B cell (primary cell): ENCODE results near the gene PTPRN2.
"Not testable (repeated sequence)": the region's sequence is repeated elsewhere in the genome, so short reads cannot be mapped to it uniquely, and the experiment has no call there.

Experiments used
- EZH2 ChIP-seq: IDR thresholded peaks from 2 replicates; pipeline ENCODE4 v1.6.1; 2012; ENCODE audit warnings: borderline replicate concordance, low read depth, mild to moderate bottlenecking, moderate library complexity, low read length; ENCODE audit not compliant: insufficient read depth, poor library complexity, severe bottlenecking
- TF ChIP-seq, protein P1 (sequence below): fragments of 200-600 bp; IDR thresholded peaks from one replicate; pipeline ENCODE4 v1.8.0; 2022; ENCODE audit warnings: antibody characterized with exemption, mild to moderate bottlenecking

DNA sequence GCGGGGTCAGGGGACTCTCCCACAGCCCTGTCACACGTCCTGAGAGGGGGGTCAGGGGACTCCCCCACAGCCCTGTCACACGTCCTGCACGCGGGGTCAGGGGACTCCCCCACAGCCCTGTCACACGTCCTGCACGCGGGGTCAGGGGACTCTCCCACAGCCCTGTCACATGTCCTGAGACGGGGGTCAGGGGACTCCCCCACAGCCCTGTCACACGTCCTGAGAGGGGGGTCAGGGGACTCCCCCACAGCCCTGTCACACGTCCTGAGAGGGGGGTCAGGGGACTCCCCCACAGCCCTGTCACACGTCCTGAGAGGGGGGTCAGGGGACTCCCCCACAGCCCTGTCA is 210.8 kb downstream of the PTPRN2 start:
- TF ChIP-seq EZH2, result not testable (repeated sequence)
- TF ChIP-seq, protein P1, sequence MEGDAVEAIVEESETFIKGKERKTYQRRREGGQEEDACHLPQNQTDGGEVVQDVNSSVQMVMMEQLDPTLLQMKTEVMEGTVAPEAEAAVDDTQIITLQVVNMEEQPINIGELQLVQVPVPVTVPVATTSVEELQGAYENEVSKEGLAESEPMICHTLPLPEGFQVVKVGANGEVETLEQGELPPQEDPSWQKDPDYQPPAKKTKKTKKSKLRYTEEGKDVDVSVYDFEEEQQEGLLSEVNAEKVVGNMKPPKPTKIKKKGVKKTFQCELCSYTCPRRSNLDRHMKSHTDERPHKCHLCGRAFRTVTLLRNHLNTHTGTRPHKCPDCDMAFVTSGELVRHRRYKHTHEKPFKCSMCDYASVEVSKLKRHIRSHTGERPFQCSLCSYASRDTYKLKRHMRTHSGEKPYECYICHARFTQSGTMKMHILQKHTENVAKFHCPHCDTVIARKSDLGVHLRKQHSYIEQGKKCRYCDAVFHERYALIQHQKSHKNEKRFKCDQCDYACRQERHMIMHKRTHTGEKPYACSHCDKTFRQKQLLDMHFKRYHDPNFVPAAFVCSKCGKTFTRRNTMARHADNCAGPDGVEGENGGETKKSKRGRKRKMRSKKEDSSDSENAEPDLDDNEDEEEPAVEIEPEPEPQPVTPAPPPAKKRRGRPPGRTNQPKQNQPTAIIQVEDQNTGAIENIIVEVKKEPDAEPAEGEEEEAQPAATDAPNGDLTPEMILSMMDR, result not testable (repeated sequence)
